IPS-NIHi7 (cell line): ENCODE measurements around the gene GRWD1.

Experiments used
- DNase-seq: peaks from one replicate; pipeline ENCODE4 v3.0.0; 2012; ENCODE audit warnings: mixed read lengths; ENCODE audit errors: extremely low spot score

GRWD1 gene

DNA sequence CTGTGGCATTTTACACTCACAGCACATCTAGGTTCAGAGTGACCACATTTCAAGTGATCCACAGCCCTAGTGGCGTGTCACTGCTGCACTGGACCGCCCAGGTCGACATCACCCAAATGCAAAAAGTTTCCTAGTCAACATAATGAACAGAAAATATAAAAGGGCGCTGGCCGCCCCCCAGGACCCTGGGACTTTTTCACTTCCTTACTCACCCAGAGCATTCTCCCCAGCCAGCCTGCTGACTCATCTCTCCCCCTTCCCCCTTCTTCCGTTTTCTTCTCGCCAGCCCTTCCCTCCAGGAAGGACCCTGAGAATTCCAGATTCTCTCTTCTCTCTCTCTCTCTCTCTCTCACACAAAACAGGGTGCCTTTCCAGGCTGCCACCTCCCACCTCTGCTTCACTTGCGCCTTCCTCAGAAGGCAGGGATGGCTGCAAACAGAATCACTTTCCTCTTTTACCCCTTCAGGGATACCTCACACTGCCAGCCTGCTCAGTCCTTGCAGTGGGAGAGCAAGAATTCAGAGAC lies 21.0 kb upstream of the GRWD1 start:
- peak; percentile 75 for DNase-seq

DNA sequence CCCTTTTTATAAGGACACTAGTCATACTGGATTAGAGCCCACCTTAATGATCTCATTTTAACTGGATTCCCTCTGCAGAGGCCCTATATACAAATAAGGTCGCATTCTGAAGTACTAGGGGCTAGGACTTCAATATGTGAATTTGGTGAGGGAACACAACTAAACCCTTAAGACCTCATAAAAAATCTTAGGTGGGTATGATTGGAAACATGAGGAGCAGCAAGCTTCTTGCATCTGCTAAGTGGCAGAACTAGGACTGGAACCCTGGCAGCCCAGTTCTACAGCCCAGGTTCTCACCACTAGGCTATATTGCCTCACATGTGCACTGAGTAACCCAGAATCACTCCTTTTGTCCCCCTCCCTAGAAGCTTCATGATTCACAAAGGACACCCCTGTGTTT lies 17.1 kb upstream of the GRWD1 start:
- DNase-seq, result no peak

DNA sequence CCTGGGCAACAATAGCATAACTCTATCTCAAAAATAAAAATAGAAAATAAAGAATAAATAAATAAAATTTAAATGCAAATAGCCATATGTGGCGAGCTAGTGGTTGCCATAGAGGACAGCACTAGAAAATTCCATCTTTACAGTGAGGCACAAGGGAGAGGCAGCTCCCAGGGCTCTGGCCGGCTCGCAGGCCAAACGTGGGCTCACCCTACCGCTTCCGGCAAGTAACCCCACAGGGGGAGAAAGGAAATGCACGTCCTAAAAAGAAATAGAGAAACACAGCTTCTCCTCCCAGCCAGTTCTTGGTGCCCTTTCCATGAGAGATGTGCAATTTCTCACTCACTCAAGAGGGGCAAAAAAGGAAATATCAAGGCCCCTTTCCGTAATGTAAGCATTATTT lies 12.4 kb upstream of the GRWD1 start:
- no peak for DNase-seq

DNA sequence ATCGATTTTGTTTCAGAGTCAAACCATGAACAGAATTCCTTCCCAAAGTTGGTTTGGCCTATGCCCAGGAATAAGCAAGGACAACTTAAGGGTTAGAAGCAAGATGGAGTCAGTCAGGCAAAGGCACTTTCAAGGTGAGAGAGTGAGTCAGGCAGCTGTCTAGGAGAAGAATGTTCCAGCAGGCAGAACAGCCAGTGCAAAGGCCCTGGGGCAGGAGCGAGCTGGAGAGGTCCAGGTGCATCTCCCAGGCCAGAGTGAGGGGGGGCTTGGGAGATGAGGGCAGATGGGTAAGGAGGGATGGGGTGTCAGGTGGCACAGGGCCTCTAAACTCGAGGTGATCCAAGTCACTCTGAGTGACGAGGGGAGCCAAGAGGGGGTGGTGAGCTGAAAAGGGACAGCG lies 9.2 kb upstream of the GRWD1 start:
- DNase-seq, result no peak

DNA sequence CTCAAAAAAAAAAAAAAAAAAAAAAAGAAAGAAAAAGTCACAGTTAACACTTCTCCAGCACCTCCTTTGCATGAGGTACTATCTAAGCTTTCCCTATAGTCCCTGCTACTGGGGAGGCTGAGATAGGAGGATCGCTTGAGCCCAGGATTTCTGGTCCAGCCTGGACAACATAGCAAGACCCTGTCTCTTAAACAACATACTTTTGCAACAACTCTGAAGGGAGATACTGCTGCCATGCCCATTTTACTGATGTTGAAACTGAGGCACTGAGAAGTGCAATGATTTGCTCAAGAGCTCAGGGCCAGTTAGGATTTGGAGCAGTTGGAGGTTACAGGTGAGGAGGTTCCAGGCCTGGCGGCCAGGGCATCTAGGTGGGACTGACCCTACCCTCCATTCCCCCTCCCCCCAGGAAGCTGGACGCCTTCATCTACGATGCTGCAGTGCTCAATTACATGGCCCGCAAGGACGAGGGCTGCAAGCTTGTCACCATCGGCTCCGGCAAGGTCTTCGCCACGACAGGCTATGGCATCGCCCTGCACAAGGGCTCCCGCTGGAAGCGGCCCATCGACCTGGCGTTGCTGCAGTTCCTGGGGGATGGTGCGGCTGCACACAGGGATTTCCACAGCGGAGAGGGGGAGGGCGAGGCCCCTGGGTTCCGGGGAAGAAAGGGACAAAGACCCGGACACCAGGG lies 4.3 kb upstream of the GRWD1 start:
- no peak for DNase-seq

DNA sequence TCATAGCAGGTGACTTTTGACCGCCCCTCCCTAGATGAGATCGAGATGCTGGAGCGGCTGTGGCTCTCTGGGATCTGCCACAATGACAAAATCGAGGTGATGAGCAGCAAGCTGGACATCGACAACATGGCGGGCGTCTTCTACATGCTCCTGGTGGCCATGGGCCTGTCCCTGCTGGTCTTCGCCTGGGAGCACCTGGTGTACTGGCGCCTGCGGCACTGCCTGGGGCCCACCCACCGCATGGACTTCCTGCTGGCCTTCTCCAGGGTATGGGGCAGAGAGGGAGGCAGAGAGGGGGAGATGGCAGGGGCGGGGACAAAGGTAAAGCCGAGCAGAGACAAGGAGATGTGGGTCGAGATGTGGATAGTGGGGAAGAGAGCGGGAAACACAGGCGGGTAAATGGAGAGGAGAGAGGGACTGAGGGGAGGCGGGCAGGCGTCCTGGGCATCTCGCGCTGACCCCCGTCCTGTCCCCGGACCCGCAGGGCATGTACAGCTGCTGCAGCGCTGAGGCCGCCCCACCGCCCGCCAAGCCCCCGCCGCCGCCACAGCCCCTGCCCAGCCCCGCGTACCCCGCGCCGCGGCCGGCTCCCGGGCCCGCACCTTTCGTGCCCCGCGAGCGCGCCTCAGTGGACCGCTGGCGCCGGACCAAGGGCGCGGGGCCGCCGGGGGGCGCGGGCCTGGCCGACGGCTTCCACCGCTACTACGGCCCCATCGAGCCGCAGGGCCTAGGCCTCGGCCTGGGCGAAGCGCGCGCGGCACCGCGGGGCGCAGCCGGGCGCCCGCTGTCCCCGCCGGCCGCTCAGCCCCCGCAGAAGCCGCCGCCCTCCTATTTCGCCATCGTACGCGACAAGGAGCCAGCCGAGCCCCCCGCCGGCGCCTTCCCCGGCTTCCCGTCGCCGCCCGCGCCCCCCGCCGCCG lies 3.4 kb upstream of the GRWD1 start:
- peak; percentile 44 for DNase-seq

DNA sequence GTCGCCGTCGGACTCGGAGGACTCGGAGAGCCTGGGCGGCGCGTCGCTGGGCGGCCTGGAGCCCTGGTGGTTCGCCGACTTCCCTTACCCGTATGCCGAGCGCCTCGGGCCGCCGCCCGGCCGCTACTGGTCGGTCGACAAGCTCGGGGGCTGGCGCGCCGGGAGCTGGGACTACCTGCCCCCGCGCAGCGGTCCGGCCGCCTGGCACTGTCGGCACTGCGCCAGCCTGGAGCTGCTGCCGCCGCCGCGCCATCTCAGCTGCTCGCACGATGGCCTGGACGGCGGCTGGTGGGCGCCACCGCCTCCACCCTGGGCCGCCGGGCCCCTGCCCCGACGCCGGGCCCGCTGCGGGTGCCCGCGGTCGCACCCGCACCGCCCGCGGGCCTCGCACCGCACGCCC lies 2.5 kb upstream of the GRWD1 start:
- peak; percentile 34 for DNase-seq

DNA sequence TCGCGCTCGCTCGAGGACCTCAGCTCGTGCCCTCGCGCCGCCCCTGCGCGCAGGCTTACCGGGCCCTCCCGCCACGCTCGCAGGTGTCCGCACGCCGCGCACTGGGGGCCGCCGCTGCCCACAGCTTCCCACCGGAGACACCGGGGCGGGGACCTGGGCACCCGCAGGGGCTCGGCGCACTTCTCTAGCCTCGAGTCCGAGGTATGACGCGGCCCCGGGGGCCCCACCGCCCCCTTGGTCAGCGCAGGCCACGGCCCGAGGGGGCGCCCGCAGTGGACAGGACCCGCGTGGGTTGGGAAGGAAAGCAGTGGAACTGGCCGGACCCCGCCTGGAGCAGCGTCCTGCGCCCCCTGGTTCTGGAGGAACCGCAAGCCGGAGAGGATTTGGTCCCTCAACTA lies 2.1 kb upstream of the GRWD1 start:
- no peak for DNase-seq

DNA sequence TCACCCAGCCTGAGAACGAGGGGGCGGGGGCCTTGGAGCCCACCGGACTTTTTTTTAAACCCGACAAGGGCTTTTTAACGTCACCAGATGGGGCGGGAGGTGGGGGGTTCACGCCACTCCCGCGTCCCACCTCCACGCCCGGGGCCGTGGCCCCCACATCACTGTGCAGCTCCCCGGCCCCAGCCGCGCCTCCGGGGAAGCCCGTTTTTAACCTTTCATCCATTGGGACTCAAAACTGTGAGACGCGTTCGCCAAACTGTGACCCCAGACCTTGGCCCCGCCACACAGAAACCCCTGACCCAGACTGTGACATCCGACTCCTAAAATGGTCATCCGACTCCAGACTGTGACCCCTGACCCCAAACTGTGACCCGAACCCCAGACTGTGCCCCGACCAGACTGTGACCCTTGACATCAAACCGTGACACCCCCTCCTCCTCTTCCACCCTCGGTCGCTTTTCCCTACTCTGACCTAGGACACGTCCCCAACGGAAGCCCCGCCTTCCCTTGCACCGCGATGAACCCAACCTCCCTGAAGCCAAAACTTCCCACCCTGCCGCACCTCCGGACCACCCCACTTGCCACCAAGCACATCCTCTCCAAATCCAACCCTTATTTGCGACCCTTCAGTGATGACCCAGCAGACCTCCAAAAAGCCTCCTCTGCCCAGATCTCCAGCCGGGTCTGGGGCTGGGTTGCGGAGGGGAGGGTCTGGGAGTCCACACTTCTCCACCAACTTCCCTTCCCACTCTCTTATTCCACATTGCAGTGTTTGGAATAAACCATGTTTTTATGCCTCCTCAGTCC lies 1.5 kb upstream of the GRWD1 start:
- no peak for DNase-seq

DNA sequence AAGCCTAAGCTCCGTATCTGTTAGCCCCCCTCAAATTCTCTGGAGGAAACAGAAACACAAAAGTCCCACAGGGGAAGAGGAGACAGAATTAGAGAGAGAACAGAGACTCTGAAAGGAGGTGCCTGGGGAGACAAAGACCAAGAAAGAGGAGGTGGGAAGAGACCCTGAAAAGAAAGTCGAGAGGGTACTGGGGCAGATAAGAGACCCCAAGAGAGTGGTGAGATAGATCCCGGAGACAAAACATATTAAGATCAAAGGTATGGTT lies 915 bp upstream of the GRWD1 start:
- no peak for DNase-seq

DNA sequence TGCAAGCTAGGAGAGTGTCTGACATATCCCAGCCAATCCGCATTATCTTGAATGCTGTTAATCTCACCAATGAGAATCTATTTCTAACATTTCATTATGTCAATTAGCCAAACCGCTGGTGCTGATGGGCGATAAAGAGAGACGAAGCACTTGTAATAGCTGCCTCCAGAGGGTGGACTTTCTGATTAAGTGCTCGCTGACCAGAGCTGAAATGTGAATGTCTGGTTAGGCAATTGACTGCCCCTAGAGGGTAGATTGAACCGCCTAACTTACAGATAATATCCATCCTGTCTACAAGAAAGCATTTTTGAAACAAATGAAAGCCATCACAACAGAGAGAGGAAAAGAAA lies 552 bp upstream of the GRWD1 start:
- peak; percentile 71 for DNase-seq

DNA sequence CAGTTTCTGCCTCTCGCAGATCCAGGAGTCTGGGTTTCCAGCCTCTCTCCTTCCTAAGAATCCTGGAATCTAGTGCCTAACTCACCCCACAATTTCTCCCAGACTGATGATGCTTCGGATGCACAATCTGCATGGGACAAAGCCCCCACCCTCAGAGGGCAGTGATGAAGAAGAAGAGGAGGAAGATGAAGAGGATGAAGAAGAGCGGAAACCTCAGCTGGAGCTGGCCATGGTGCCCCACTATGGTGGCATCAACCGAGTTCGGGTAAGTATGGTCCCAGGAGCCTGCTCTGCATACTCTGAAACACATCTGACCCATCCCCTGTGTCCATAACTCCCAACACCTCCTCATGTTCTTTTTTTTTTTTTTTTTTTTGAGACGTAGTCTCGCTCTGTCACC lies 796 bp downstream of the GRWD1 start:
- no peak for DNase-seq

DNA sequence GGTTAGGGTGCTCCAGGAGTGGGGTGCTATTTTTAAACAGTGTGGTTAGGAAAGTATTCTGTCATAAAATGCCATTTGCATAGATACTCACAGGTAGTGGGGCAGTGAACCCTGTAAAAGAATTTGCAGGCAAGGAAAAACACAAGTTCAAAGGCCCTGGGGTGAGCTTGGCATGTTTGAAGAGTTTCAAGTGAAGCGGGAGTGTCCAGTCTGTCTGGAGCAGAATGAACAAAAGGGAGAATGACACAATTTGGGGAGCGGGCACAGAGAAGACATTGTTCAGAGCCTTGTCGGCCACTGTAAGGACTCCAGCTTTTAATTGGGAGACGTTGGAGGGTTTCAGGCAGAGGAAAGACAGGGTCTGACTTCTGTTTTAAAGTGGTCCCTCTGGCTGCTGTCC lies 2.8 kb downstream of the GRWD1 start:
- no peak for DNase-seq

DNA sequence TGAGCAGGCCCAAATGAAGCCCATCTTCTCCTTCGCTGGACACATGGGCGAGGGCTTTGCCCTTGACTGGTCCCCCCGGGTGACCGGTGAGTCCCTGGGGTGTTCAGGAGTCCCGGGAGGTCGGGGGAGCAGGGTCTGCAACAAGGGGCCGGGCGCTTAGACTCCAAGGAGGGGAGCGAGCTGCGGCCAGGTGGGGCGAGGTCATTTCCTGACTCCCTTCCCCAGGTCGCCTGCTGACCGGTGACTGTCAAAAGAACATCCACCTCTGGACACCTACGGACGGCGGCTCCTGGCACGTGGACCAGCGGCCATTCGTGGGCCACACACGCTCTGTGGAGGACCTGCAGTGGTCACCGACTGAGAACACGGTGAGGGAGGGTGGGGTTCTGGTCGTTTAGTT lies 4.7 kb downstream of the GRWD1 start:
- no peak for DNase-seq

DNA sequence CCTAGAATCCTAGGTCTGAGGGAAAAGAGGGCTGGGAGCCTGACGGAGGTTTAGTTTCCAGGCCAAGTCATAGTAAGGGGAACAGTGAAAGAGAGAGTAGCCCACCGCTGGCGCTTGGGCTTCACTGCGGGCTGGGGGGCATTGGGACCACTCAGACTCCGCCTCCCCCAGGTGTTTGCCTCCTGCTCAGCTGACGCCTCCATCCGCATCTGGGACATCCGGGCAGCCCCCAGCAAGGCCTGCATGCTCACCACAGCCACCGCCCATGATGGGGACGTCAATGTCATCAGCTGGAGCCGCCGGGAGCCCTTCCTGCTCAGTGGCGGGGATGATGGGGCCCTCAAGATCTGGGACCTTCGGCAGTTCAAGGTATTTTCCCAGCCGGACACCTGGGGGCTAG lies 5.1 kb downstream of the GRWD1 start:
- no peak for DNase-seq

DNA sequence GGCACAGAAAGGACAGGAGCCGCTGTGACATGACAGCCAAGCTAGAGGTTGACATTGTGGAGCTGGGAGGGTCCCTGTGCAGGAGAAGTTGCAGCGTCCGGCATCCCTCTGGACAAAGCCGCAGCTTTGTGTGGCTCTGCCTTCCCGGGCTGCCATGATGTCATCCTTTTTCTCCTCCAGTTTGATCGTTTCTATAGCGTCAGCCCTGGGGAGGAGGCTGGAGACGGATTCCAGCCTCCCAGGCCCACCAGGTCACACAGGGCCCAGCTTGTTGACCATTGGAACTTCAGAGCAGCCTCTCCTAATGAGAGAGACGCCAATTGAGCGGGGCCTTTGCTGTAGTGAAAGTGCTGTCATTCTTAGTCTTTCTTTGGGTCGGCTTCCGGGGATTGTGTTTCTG lies 5.8 kb downstream of the GRWD1 start:
- DNase-seq, result no peak

DNA sequence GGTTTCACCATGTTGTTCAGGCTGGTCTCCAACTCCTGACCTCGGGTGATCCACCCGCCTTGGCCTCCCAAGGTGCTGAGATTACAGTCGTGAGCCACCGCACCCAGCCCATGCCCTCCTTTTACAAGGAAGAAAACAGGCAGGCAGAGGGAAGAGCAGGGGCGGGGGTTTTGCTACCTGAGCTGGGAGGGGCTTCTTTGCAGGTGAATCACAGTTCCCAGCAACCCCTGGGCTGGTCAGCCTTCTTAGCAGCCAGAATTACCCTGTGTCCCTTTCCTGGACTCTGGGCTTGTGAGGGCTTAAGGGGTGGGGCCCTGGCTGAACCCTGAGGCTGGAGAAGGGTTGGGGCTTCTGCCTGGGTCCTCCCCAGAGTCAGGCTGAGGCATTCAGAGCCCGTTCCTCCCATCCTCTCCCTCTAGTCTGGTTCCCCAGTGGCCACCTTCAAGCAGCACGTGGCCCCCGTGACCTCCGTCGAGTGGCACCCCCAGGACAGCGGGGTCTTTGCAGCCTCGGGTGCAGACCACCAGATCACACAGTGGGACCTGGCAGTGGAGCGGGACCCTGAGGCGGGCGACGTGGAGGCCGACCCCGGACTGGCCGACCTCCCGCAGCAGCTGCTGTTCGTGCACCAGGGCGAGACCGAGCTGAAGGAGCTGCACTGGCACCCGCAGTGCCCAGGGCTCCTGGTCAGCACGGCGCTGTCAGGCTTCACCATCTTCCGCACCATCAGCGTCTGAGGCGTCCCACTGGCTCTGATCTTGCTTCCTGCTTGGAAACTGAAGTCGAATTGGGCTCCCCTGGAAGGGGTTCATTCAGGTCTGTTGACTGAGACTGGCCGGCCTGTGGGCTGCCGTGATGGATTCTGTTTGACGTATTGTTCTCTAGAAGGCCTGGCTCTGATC lies 6.8 kb downstream of the GRWD1 start:
- DNase-seq, result no peak

DNA sequence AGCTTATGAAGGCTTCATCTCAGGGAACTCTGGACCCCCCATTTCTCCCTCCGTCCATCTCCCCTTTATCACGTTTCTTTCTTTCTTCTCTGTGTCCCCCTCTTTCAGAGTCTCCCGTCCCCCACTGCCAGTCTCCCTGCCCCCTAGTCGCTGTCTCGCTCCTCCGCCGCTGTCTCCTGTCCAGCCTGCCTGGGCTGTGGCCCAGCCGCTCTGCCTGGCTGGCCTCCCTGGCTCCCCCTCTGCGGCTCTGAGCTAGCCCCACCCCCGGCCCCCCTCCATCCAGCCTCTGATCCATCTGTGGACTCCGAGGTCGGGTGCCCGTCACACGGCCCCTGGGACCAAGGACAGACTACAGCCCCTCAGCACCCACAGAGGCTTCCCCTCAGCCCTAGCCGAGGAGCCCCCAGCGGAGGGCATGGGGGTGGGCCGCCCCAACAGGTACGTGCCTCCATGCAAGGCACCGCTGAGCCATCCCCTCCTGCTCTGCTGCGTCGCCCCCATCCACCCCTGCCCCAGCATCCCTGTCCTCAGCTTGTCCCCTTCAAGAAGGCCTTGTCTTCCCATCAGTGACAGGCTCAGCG lies 8.5 kb downstream of the GRWD1 start:
- DNase-seq, result no peak

DNA sequence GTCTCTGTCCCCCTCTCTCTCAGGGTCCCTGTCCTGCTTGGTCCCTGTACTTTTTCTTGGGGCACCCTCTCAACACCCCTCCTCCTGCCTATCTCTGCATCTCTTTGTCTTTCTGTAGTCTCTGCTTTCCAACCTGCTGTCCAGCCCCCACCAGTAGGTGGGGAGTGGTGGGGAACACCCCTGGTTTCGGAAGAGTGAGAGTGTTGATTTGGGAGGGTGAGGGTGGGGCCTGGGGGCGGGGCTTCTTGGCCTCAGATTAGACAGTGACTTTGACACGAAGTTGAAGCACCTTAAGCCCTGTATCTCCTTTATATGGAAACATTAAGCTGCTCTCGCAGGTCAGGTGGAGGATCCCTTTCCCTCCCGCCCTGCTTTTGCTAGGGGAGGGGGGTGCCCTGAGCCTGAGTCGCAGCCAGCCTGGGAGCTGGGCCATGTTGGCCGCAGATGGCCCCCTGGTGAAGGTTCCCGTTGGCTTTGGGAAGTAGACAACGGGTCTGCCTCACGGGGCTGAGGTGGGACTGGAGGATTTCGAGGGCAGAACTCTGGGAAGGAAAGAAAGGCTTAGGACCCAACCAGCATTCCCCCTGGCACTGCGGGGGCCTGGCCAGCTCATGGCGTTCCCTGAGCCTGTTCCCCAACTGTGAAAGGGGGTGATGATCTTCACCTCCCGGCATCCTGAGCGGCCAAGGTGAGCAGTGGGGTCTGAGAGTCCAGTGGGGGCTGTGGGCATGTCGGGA lies 9.6 kb downstream of the GRWD1 start, which contains the start of gene KCNJ14:
Gene KCNJ14, plus strand, starts transcription at position 404 of the 737 bp plus-strand sequence. CDS start 6,151 bp downstream, outside the sequence.
- no peak for DNase-seq

DNA sequence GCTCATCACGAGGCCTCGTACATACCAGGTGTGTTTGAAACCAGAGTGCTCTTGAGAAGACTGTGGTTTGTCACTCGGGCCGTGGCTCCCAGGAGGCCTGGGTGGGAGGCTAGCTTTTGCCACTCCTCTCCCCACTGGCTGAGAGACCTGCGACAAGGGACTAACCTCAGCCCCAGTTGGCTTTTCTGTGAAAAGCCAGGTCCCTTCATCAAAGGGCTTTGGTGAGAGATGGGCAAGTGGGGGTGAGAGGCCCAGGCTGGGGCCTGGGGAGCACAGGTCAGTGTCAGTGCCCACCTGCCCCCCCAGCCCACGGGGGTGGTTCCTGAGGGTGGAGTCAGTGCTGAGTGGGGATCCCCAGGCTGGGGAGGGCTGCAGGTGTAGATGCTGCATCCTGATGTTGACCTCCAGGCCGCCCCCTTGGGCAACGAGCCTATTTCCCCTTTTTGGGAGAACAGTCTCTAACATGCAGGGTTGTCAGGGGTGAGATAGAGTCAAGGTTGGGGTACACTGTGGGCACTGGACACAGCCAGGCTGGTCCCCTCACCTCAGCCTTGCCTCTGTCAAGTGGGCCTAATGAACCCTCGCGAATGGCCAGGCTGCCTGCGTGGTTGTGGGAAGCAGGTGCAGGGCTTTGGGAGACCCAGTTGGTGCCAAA lies 10.3 kb downstream of the GRWD1 start:
- DNase-seq, result no peak
